ENCODE results near the gene SANBR.
A peak's percentile ranks its signal among the peaks of the same experiment; 100 is the strongest.
"Not testable (repeated sequence)": the region's sequence is repeated elsewhere in the genome, so short reads cannot be mapped to it uniquely, and the experiment has no call there.

Gene SANBR

GRCh38 chr2:61065714-61066709 is at the start of gene SANBR:
Gene SANBR, plus strand, starts transcription at chr2:61065871. Its CDS starts 4,480 bp downstream, at chr2:61070351.
- peak; percentile 83 for DNase-seq

- no peak for DNase-seq
Observed at GRCh38 chr2:61015976-61016375, 49.7 kb upstream of the SANBR start.

GRCh38 chr2:61016392-61017002 is 49.2 kb upstream of the SANBR start:
- no peak for DNase-seq

DNA sequence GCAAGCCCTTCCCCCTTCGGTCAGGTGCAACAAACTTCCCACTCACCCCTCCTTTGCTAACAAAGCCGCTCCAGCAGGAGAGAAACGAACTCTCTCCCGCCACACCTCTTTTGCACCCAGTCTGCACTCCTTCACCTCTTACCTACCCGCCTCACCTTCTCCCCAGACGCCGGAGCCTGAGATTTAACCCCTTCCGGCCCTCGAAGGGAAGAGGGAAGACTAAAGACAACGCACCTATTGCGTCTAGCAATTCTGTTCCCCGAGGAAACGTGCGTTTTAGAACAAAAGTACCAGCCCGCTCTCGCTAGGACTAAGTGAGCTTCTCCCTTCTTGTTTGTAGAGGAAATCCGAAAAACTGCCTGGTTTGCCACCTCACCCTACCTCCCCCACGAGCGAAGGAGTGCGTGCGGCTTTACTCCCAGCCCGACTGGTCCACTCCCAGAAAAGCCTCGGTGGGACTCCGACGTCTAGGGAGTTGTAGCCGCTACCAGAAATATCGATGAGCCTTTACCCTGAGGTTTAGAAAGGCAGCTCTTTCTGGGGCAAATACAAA is 48.6 kb upstream of the SANBR start:
- peak; percentile 52 for DNase-seq

- peak; percentile 52 for DNase-seq
Observed at GRCh38 chr2:61017556-61018317, 47.9 kb upstream of the SANBR start, which contains the start of the genes PEX13 and PUS10. Gene PEX13, plus strand, starts transcription at chr2:61017720. Its CDS starts 40 bp downstream, at chr2:61017760. Gene PUS10, minus strand, starts transcription at chr2:61018255. Its CDS starts 6,365 bp downstream, at chr2:61011890.

- DNase-seq = no peak
Observed at GRCh38 chr2:61018318-61018755, 47.3 kb upstream of the SANBR start.

DNA sequence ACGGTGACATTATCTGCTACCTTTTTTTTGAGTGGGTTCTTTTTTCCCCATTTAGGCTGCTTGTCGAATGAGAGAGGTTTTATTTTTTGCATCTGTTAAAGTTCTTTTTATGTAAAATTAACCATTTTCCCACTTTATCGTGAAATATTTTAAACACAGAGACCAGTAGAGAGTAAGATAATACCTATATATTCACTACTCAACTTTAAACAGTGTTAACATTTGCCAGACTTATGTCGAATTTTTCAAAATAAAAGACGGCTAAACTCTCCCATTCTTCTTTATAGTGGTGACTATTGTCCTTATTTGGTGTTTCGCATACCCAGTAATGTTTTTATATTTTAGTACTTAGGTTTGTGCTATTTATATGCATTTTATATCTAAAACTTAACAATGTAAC is 46.9 kb upstream of the SANBR start:
- DNase-seq = no peak

DNA sequence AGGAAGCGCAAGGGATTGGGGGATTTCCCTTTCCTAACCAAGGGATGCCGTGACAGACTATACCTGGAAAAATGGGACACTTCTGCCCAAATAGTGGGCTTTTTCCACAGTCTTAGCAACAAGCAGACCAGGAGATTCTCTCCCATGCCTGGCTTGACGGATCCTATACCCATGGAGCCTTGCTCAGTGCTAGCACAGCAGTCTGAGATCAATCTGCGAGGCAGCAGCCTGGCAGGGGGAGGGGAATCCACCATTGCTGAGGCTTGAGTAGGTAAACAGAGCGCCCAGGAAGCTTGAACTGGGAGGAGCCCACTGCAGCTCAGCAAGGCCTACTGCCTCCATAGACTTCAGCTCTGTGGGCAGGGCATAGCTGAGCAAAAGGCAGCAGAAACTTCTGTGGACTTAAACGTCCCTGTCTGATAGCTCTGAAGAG is 44.4 kb upstream of the SANBR start:
- DNase-seq = no peak

DNA sequence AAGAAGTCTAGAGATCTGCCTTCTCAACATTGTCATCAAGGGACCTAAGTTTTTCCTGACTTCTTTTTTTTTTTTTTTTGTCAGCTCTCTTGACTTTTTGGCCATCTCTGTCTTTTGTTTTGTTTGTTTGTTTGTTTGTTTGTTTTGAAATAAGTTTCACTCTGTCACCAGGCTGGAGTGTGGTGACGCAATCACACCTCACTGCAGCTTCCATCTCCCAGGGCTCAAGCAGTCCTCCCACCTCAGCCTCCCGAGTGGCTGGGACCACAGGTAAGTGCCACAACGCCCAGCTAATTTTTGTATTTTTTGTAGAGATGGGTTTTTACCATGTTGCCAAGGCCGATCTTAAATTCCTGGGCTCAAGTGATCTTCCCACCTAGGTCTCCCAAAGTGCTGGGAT is 42.0 kb upstream of the SANBR start:
- no peak for DNase-seq

DNA sequence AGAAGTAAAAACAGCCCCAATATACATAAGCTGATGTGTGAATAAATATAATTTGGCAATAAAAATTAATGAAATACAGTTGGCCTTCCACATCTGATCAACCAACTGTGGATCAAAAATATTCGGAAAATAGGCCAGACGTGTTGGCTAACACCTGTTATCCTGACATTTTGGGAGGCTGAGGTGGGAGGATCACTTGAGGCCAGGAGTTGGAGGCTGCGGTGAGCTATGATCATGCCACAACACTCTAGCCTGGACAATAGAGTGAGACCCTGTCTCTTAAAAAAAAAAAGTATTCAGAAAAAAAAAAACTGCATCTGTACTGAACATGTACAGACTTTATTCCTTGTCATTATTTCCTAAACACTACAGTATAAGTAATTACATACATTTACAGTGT is 36.1 kb upstream of the SANBR start:
- no peak for DNase-seq

DNA sequence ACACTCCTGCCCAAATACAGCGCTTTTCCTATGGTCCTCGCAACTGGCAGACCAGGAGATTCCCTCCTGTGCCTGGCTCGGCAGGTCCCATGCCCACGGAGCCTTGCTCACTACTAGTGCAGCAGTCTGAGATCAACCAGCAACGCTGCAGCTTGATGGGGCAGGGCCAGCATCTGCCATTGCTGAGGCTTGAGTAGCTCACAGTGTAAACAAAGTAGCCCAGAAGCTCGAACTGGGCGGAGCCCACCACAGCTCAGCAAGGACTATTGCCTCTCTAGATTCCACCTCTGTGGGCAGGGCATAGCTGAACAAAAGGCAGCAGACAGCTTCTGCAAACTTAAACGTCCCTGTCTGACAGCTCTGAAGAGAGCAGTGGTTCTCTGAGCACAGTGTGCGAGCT is 31.1 kb upstream of the SANBR start:
- DNase-seq = not testable (repeated sequence)

- not testable (repeated sequence) for DNase-seq
Observed at GRCh38 chr2:61036643-61037042, 29.0 kb upstream of the SANBR start.

DNA sequence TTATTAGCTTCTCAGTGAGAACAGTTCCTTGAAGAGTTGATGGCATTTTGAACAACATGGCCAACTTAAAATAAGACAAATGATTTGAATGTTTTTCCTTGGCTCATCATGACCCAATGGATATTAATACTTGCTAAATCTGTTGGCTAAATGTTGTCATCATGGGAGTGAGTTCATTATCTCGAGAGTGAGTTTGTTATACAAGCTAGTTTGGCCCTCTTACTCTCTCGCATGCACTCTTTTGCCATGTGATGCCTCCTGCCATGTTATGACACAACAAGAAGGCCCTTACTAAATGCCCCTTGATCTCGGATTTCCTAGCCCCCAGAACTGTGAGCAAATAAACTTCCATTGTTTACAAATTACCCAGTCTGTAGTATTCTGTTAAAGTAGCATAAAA is 22.9 kb upstream of the SANBR start:
- DNase-seq = no peak

DNA sequence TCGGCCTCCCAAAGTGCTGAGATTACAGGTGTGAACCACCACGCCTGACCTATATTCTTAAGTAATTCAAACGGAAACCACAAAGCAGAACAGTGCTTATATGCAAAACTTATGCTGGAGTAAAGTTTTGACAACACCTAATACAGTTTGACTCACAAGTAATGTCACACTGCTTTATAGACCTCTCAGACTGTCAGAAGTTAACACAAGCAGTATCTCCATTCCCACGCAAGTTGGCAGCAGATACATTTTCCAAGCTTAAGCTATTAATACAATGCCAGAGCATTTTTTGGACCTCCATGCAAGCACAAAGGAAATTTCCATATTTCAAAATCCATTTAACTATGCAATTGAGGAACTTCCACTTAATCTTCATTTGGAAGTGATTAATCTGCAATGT is 21.0 kb upstream of the SANBR start:
- DNase-seq = no peak

DNA sequence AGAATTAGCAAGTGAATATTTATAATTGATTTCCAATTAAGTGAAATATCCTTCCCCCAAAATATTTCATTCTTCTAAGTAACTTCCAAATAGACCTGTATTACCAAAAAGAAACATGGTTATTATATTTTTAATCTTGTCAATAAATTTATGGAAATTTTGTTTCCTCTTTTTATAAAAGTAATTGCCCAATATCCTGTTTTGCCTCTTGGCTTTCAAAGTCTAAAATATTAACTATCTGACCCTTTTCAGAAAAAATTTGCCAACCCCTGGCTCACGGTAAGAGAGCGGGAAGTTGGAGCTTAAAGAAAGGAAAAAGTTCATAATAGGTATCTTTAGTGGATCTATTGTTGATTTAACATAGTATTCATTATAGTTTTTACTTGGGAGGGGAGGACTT is 20.4 kb upstream of the SANBR start:
- no peak for DNase-seq

GRCh38 chr2:61045999-61046398 is 19.7 kb upstream of the SANBR start:
- no peak for DNase-seq

- no peak for DNase-seq
Observed at GRCh38 chr2:61055557-61055956, 10.1 kb upstream of the SANBR start.

GRCh38 chr2:61057562-61057961 is 8.1 kb upstream of the SANBR start:
- DNase-seq = no peak

- DNase-seq = no peak
Observed at GRCh38 chr2:61059382-61059781, 6.3 kb upstream of the SANBR start.

DNA sequence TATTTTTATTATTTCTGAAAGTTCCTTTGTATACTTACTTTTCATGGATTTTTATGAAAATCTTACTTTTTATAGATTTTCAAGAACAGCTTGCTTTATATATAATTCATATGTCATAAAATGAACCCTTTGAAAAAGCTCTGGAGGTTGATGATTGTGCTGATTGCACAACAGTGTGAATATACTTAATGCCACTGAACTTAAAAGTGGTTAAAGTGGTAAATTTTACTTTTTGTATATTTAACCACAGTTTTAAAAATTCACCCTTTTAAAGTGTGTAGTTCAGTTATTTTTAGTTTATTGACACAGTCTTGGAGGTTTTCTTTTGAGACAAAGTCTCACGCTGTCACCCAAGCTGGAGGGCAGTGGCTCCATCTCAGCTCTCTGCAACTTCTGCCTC is 8.4 kb downstream of the SANBR start:
- DNase-seq = no peak

DNA sequence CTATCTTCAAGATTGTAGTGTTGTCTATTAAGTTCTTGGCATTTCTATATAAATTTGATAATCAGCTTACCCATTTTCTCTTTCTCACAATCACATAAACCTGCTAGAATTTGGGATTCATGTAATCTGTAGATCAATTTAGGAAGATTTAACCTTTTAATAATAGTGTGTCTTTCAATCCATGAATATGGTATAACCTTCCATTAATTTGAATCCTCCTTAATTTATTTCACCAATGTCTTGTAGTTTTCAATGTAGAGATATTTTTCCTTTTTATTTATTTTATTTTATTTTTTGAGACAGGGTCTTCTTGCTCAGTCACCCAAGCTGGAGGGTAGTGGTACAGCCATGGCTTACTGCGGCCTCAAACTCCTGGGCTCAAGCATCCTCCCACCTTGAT is 20.2 kb downstream of the SANBR start:
- DNase-seq = no peak

- DNase-seq = no peak
Observed at GRCh38 chr2:61089797-61090196, 24.1 kb downstream of the SANBR start.

Data from CD4-positive, alpha-beta T cell treated with Interleukin-15 for 1 hour (primary cell).